ENCODE results near the gene ANGPT4. TPM values are rescaled to one million over a fixed set of nuclear protein-coding genes. Genes with fewer than 3 reads are reported as not detected.

Gene ANGPT4
- total and polyA plus RNA-seq, 2 donors = 0.21 to 2.0 TPM

GRCh38 chr20:952196-952795, 36.2 kb upstream of the ANGPT4 start:
- no peak for DNase-seq (ENCODE audit: extremely low spot score)
- no peaks in the 10 kb centered on the region for H3K36me3 ChIP-seq (ENCODE audit: insufficient read depth)
- H3K4me3 ChIP-seq (ENCODE audit: low read depth, low read length) = no peak overlapping the region
- 59% methylated on average over 8 of the region's 8 CpGs for WGBS
- H3K4me1 ChIP-seq (ENCODE audit: insufficient read depth) = no peaks in the 10 kb centered on the region
- no peak overlapping the region for H3K27ac ChIP-seq (ENCODE audit: low read depth)

GRCh38 chr20:951384-952169, 35.4 kb upstream of the ANGPT4 start:
- Histone ChIP-seq H3K4me3 (ENCODE audit: low read depth, low read length) (no peak overlapping the region), H3K4me1 (ENCODE audit: insufficient read depth) (no peaks in the 10 kb centered on the region), H3K27ac (ENCODE audit: low read depth) (no peak overlapping the region), H3K36me3 (ENCODE audit: insufficient read depth) (no peaks in the 10 kb centered on the region)
- DNase-seq (ENCODE audit: extremely low spot score) = no peak
- WGBS = 80% methylated on average over 21 of the region's 21 CpGs

GRCh38 chr20:949717-950116, 33.6 kb upstream of the ANGPT4 start:
- H3K4me1 ChIP-seq (ENCODE audit: insufficient read depth) = no peaks in the 10 kb centered on the region
- WGBS = 90% methylated on average over 7 of the region's 7 CpGs
- no peak overlapping the region for H3K4me3 ChIP-seq (ENCODE audit: low read depth, low read length)
- H3K27ac ChIP-seq (ENCODE audit: low read depth) = no peak overlapping the region
- H3K36me3 ChIP-seq (ENCODE audit: insufficient read depth) = no peaks in the 10 kb centered on the region
- no peak for DNase-seq (ENCODE audit: extremely low spot score)

- Histone ChIP-seq H3K36me3 (ENCODE audit: insufficient read depth) (no peaks in the 10 kb centered on the region), H3K27ac (ENCODE audit: low read depth) (no peak overlapping the region), H3K4me3 (ENCODE audit: low read depth, low read length) (no peak overlapping the region), H3K4me1 (ENCODE audit: insufficient read depth) (no peaks in the 10 kb centered on the region)
- DNase-seq (ENCODE audit: extremely low spot score) = no peak
- WGBS = 47% methylated on average over 8 of the region's 8 CpGs
These were observed 30.7 kb upstream of the ANGPT4 start for GRCh38 chr20:946826-947225.

GRCh38 chr20:945841-946240, 29.7 kb upstream of the ANGPT4 start:
- DNase-seq (ENCODE audit: extremely low spot score) = no peak
- H3K27ac ChIP-seq (ENCODE audit: low read depth) = no peak overlapping the region
- no peaks in the 10 kb centered on the region for H3K36me3 ChIP-seq (ENCODE audit: insufficient read depth)
- H3K4me1 ChIP-seq (ENCODE audit: insufficient read depth) = no peaks in the 10 kb centered on the region
- H3K4me3 ChIP-seq (ENCODE audit: low read depth, low read length) = no peak overlapping the region
- 88% methylated on average over 13 of the region's 13 CpGs for WGBS

- DNase-seq (ENCODE audit: extremely low spot score) = no peak
- no peak overlapping the region for H3K4me3 ChIP-seq (ENCODE audit: low read depth, low read length)
- H3K4me1 ChIP-seq (ENCODE audit: insufficient read depth) = no peaks in the 10 kb centered on the region
- H3K27ac ChIP-seq (ENCODE audit: low read depth) = no peak overlapping the region
- no peaks in the 10 kb centered on the region for H3K36me3 ChIP-seq (ENCODE audit: insufficient read depth)
- WGBS = 50% methylated on average over 13 of the region's 13 CpGs
These were observed 28.8 kb upstream of the ANGPT4 start for GRCh38 chr20:944774-945410.

GRCh38 chr20:944148-944547, 28.0 kb upstream of the ANGPT4 start:
- no peak overlapping the region for H3K4me3 ChIP-seq (ENCODE audit: low read depth, low read length)
- H3K27ac ChIP-seq (ENCODE audit: low read depth) = no peak overlapping the region
- 81% methylated on average over 9 of the region's 9 CpGs for WGBS
- DNase-seq (ENCODE audit: extremely low spot score) = no peak
- H3K36me3 ChIP-seq (ENCODE audit: insufficient read depth) = no peaks in the 10 kb centered on the region
- H3K4me1 ChIP-seq (ENCODE audit: insufficient read depth) = no peaks in the 10 kb centered on the region

GRCh38 chr20:942611-943010, 26.5 kb upstream of the ANGPT4 start:
- 78% methylated on average over 7 of the region's 7 CpGs for WGBS
- H3K4me1 ChIP-seq (ENCODE audit: insufficient read depth) = no peaks in the 10 kb centered on the region
- H3K4me3 ChIP-seq (ENCODE audit: low read depth, low read length) = no peak overlapping the region
- no peak for DNase-seq (ENCODE audit: extremely low spot score)
- H3K36me3 ChIP-seq (ENCODE audit: insufficient read depth) = no peaks in the 10 kb centered on the region
- H3K27ac ChIP-seq (ENCODE audit: low read depth) = no peak overlapping the region

- 72% methylated on average over 5 of the region's 5 CpGs for WGBS
These were observed 24.8 kb upstream of the ANGPT4 start for GRCh38 chr20:940926-941325.

GRCh38 chr20:939606-940005, 23.5 kb upstream of the ANGPT4 start:
- DNase-seq (ENCODE audit: extremely low spot score) = no peak
- H3K4me3 ChIP-seq (ENCODE audit: low read depth, low read length) = no peak overlapping the region
- H3K27ac ChIP-seq (ENCODE audit: low read depth) = no peak overlapping the region
- H3K36me3 ChIP-seq (ENCODE audit: insufficient read depth) = no peaks in the 10 kb centered on the region
- H3K4me1 ChIP-seq (ENCODE audit: insufficient read depth) = no peaks in the 10 kb centered on the region
- 93% methylated on average over 5 of the region's 5 CpGs for WGBS

More at GRCh38 chr20:940926-941325, 24.8 kb upstream of the ANGPT4 start:
- Histone ChIP-seq H3K4me1 (ENCODE audit: insufficient read depth) (no peaks in the 10 kb centered on the region), H3K4me3 (ENCODE audit: low read depth, low read length) (no peak overlapping the region), H3K27ac (ENCODE audit: low read depth) (no peak overlapping the region), H3K36me3 (ENCODE audit: insufficient read depth) (no peaks in the 10 kb centered on the region)
- no peak for DNase-seq (ENCODE audit: extremely low spot score)

GRCh38 chr20:934186-934840, 18.2 kb upstream of the ANGPT4 start:
- 52% methylated on average over 9 of the region's 9 CpGs for WGBS
- Histone ChIP-seq H3K4me3 (ENCODE audit: low read depth, low read length) (no peak overlapping the region), H3K4me1 (ENCODE audit: insufficient read depth) (no peaks in the 10 kb centered on the region), H3K27ac (ENCODE audit: low read depth) (no peak overlapping the region), H3K36me3 (ENCODE audit: insufficient read depth) (no peaks in the 10 kb centered on the region)
- DNase-seq (ENCODE audit: extremely low spot score) = no peak

GRCh38 chr20:933029-933428, 16.9 kb upstream of the ANGPT4 start:
- H3K36me3 ChIP-seq (ENCODE audit: insufficient read depth) = no peaks in the 10 kb centered on the region
- WGBS = 76% methylated on average over 2 of the region's 2 CpGs
- DNase-seq (ENCODE audit: extremely low spot score) = no peak
- no peak overlapping the region for H3K27ac ChIP-seq (ENCODE audit: low read depth)
- H3K4me1 ChIP-seq (ENCODE audit: insufficient read depth) = no peaks in the 10 kb centered on the region
- H3K4me3 ChIP-seq (ENCODE audit: low read depth, low read length) = no peak overlapping the region

- DNase-seq (ENCODE audit: extremely low spot score) = no peak
- Histone ChIP-seq H3K4me3 (ENCODE audit: low read depth, low read length) (no peak overlapping the region), H3K4me1 (ENCODE audit: insufficient read depth) (no peaks in the 10 kb centered on the region), H3K36me3 (ENCODE audit: insufficient read depth) (no peaks in the 10 kb centered on the region), H3K27ac (ENCODE audit: low read depth) (no peak overlapping the region)
- 44% methylated on average over 1 of the region's 1 CpG for WGBS
These were observed 15.3 kb upstream of the ANGPT4 start for GRCh38 chr20:931401-931800.

- Histone ChIP-seq H3K4me3 (ENCODE audit: low read depth, low read length) (no peak overlapping the region), H3K36me3 (ENCODE audit: insufficient read depth) (no peaks in the 10 kb centered on the region), H3K4me1 (ENCODE audit: insufficient read depth) (no peaks in the 10 kb centered on the region), H3K27ac (ENCODE audit: low read depth) (no peak overlapping the region)
- DNase-seq (ENCODE audit: extremely low spot score) = no peak
- WGBS = 59% methylated on average over 6 of the region's 6 CpGs
These were observed 10.5 kb upstream of the ANGPT4 start for GRCh38 chr20:926670-927069.
